ENCODE data around the gene TMED4. TPM values are rescaled to one million over a fixed set of nuclear protein-coding genes. Genes with fewer than 3 reads are reported as not detected.

The TMED4 gene
- total RNA-seq, 1 experiment from 2014 or later = 67.3 TPM

DNA sequence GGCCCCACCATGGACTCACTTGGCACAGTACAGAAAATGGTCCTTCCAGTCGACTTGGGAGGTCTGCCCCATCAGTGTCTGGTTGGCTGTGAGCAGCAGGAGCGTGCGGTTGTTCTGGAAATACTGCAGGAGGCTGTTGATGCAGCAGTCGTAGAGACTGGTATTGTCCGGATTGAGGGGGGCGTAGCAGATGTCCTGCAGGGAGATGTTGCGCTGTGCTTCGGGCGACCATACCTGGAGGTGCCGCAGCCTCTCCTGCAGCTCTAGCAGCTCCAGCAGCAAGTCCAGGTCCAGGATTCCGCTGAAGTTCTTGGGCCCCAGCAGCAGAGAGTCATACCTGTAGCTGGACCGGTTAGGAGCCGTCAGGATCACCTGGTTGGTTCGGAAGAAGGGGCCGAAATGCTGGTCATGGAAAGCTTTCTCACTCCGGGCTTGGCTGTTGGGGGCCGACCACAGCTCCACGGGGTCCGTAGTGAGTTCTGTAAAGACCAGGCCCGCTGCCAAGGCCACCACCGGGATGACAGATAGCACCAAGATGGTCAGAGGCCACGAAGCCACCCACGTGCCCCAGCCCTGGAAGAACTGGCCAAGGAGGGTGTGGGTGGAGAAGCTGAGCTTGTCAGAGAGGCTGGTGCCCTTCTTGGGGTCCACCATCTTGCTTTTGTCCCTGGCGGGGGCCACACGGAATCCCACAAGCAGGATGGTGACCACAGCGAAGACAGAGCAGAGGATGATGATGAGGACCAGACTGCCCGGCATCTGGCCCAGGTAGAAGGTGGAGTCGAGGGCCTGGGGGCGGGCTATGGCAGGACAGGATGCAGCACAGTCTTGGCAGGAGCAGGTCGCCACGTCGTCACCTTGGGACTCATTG lies 43.0 kb downstream of the TMED4 start:
- no peaks in the 10 kb centered on the region for H3K27me3 ChIP-seq (ENCODE audit: insufficient read depth, low read length)
- no peaks in the 10 kb centered on the region for H3K36me3 ChIP-seq (ENCODE audit: control insufficient read depth in 1 of 2, insufficient read depth in 2 of 2, low read length in 2 of 2)
- no peak for ATAC-seq
- ChIA-PET CTCF (no interaction called here), POLR2A (no interaction called here), RAD21 (ENCODE audit: low non-redundant PET in 1 of 2, low total read pairs in 2 of 2, uncharacterized antibody in 2 of 2, unreplicated experiment in 2 of 2) (no interaction called here)
- H3K9ac ChIP-seq (ENCODE audit: low read length) = no peak overlapping the region
- no peaks in the 10 kb centered on the region for H3K79me2 ChIP-seq (ENCODE audit: insufficient read depth, low read length)
- no peaks in the 10 kb centered on the region for H3K9me2 ChIP-seq (ENCODE audit: insufficient read depth)
- no peak overlapping the region for H3K27ac ChIP-seq (ENCODE audit: low read depth, low read length)
- no peak overlapping the region for H3K4me2 ChIP-seq (ENCODE audit: low read length)
- BruUV-seq (replicated peaks) = no TSS peak
- H4K20me1 ChIP-seq (ENCODE audit: insufficient read depth) = no peaks in the 10 kb centered on the region
- no peak overlapping the region for H2AFZ ChIP-seq (ENCODE audit: low read depth, low read length, poor library complexity, severe bottlenecking)
- no peak overlapping the region for H3K4me3 ChIP-seq (replicated peaks in 1 of 2; ENCODE audit: low read depth in 1 of 2, low read length in 2 of 2)
- peaks cover 2 to 5% of the 10 kb centered on the region in 2 experiments for H3K4me1 ChIP-seq (ENCODE audit: control insufficient read depth in 1 of 2, insufficient read depth in 2 of 2, low read length in 2 of 2)
- no peak for DNase-seq (ENCODE audit: low read depth, low spot score)
- TF ChIP-seq ZBTB33 (IDR thresholded peaks at IDR 0.05; ENCODE audit: extremely low read depth, insufficient replicate concordance, low read length) = no peak
- no peak for TF ChIP-seq RAD21 (IDR thresholded peaks at IDR 0.05; ENCODE audit: low read depth)
- no peak for TF ChIP-seq TCF7L2 (IDR thresholded peaks at IDR 0.05; ENCODE audit: borderline replicate concordance, extremely low read depth, insufficient read depth, insufficient read length)
- no peak for TF ChIP-seq ELF1 (IDR thresholded peaks at IDR 0.05; ENCODE audit: borderline replicate concordance, low read depth)
- no peak for TF ChIP-seq ZNF274 (IDR thresholded peaks at IDR 0.05; ENCODE audit: low read depth, low read length)
- TF ChIP-seq ZFX (IDR thresholded peaks at IDR 0.05) = no peak
- TF ChIP-seq JUND (IDR thresholded peaks at IDR 0.05) = no peak
- TF ChIP-seq FOSL1 (IDR thresholded peaks at IDR 0.05; ENCODE audit: low read depth) = no peak
- TF ChIP-seq CBX3 (IDR thresholded peaks at IDR 0.05; ENCODE audit: low read depth) = no peak
- no peak for TF ChIP-seq REST (IDR thresholded peaks at IDR 0.05; ENCODE audit: low read depth)
- no peak for TF ChIP-seq POLR2AphosphoS5 (IDR thresholded peaks at IDR 0.05; ENCODE audit: low read depth, low read length)
- no peak for TF ChIP-seq EZH2phosphoT487 (IDR thresholded peaks at IDR 0.05; ENCODE audit: borderline replicate concordance)
- TF ChIP-seq EGR1 (IDR thresholded peaks at IDR 0.05; ENCODE audit: low read depth) = no peak
- TF ChIP-seq, protein P1, sequence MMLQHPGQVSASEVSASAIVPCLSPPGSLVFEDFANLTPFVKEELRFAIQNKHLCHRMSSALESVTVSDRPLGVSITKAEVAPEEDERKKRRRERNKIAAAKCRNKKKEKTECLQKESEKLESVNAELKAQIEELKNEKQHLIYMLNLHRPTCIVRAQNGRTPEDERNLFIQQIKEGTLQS (IDR thresholded peaks at IDR 0.05) = no peak
- no peak for TF ChIP-seq SIN3A (IDR thresholded peaks at IDR 0.05; ENCODE audit: low read depth)
- TF ChIP-seq SRF (IDR thresholded peaks at IDR 0.05; ENCODE audit: low read depth) = no peak
- no peak for TF ChIP-seq POLR2A (IDR thresholded peaks at IDR 0.05; ENCODE audit: borderline replicate concordance, extremely low read depth, insufficient read depth, insufficient read length)
- intact Hi-C loops (cut with micrococcal nuclease) = no loop called here
- no peaks in the 10 kb centered on the region for H3K9me3 ChIP-seq (ENCODE audit: control insufficient read depth in 1 of 2, insufficient read depth in 1 of 2, low read depth in 1 of 2, low read length in 2 of 2)
